Skeletal muscle satellite cell (primary cell): ENCODE results near the gene PIK3C2G. TPM values are rescaled to one million over a fixed set of nuclear protein-coding genes. Genes with fewer than 3 reads are reported as not detected.
A peak's percentile ranks its signal among the peaks of the same experiment; 100 is the strongest.
"Not testable (repeated sequence)": the region's sequence is repeated elsewhere in the genome, so short reads cannot be mapped to it uniquely, and the experiment has no call there.

Experiments
- H3K27me3 ChIP-seq: 2 replicates; pipeline ENCODE4 v1.7.0; 2013; ENCODE audit warnings: low read length; ENCODE audit not compliant: control insufficient read depth, insufficient read depth
- H3K36me3 ChIP-seq: 2 replicates; pipeline ENCODE4 v1.7.0; 2013; ENCODE audit warnings: mild to moderate bottlenecking, control low read depth, low read length; ENCODE audit not compliant: insufficient read depth
- H3K4me1 ChIP-seq: 2 replicates; pipeline ENCODE4 v1.7.0; 2013; ENCODE audit warnings: low read length; ENCODE audit not compliant: control insufficient read depth, insufficient read depth
- H3K4me2 ChIP-seq: 2 replicates; pipeline ENCODE4 v1.7.0; 2013; ENCODE audit warnings: mild to moderate bottlenecking, low read length
- H3K4me3 ChIP-seq: 2 replicates; pipeline ENCODE4 v1.7.0; 2013; ENCODE audit warnings: low read length
- H3K9ac ChIP-seq: 2 replicates; pipeline ENCODE4 v1.7.0; 2013; ENCODE audit warnings: mild to moderate bottlenecking, low read depth, low read length, moderate library complexity
- H3K9me3 ChIP-seq: replicated peaks from 2 replicates; pipeline ENCODE4 v1.7.0; 2013; ENCODE audit warnings: mild to moderate bottlenecking, control low read depth, low read length
- total RNA-seq: library from RNA; depleted of rRNA; stranded (reverse); fragments of >200 nt; gene quantifications from 2 replicates; pipeline ENCODE4 v1.2.3, GENCODE V29; 2012; rRNA removed

PIK3C2G gene
- total RNA-seq, result not detected in 2 replicates

GRCh38 chr12:18261273-18261672 lies at the start of gene PIK3C2G:
PIK3C2G (plus strand) TSS chr12:18261518; CDS start chr12:18282082, 20,564 bp downstream.
- Histone ChIP-seq H3K27me3 (no peaks in the 10 kb centered on the region), H3K9me3 (no peaks in the 10 kb centered on the region), H3K4me1 (peaks cover 7% of the 10 kb centered on the region), H3K9ac (no peak within 1 kb of the TSS), H3K4me3 (no peak within 1 kb of the TSS), H3K4me2 (peak within 1 kb of the TSS; percentile 22), H3K36me3 (no peaks in the 10 kb centered on the region)

GRCh38 chr12:18217966-18218365 lies 43.4 kb upstream of the PIK3C2G start:
- Histone ChIP-seq H3K27me3 (no peaks in the 10 kb centered on the region), H3K36me3 (no peaks in the 10 kb centered on the region), H3K9me3 (no peaks in the 10 kb centered on the region), H3K4me1 (no peaks in the 10 kb centered on the region), H3K4me2 (no peak overlapping the region), H3K9ac (no peak overlapping the region), H3K4me3 (no peak overlapping the region)

GRCh38 chr12:18221726-18222125 lies 39.6 kb upstream of the PIK3C2G start:
- Histone ChIP-seq H3K4me3 (no peak overlapping the region), H3K36me3 (no peaks in the 10 kb centered on the region), H3K27me3 (no peaks in the 10 kb centered on the region), H3K9me3 (no peaks in the 10 kb centered on the region), H3K4me2 (no peak overlapping the region), H3K4me1 (no peaks in the 10 kb centered on the region), H3K9ac (no peak overlapping the region)

GRCh38 chr12:18222699-18223098 lies 38.6 kb upstream of the PIK3C2G start:
- no peak overlapping the region for H3K9ac ChIP-seq

GRCh38 chr12:18224745-18225144 lies 36.6 kb upstream of the PIK3C2G start:
- H3K4me1 ChIP-seq, result no peaks in the 10 kb centered on the region

More at GRCh38 chr12:18222699-18223098, 38.6 kb upstream of the PIK3C2G start:
- Histone ChIP-seq H3K9me3 (no peaks in the 10 kb centered on the region), H3K36me3 (no peaks in the 10 kb centered on the region), H3K4me3 (no peak overlapping the region), H3K27me3 (no peaks in the 10 kb centered on the region), H3K4me1 (no peaks in the 10 kb centered on the region), H3K4me2 (no peak overlapping the region)

GRCh38 chr12:18239526-18239925 lies 21.8 kb upstream of the PIK3C2G start:
- no peaks in the 10 kb centered on the region for H3K9me3 ChIP-seq
- H3K9ac ChIP-seq, result no peak overlapping the region
- H3K4me2 ChIP-seq, result no peak overlapping the region
- H3K36me3 ChIP-seq, result no peaks in the 10 kb centered on the region
- no peaks in the 10 kb centered on the region for H3K4me1 ChIP-seq
- H3K4me3 ChIP-seq, result no peak overlapping the region
- H3K27me3 ChIP-seq, result no peaks in the 10 kb centered on the region

More at GRCh38 chr12:18224745-18225144, 36.6 kb upstream of the PIK3C2G start:
- Histone ChIP-seq H3K4me2 (no peak overlapping the region), H3K36me3 (no peaks in the 10 kb centered on the region), H3K9me3 (no peaks in the 10 kb centered on the region), H3K4me3 (no peak overlapping the region), H3K27me3 (no peaks in the 10 kb centered on the region), H3K9ac (no peak overlapping the region)

GRCh38 chr12:18242380-18243089 lies 18.8 kb upstream of the PIK3C2G start:
- Histone ChIP-seq H3K9ac (no peak overlapping the region), H3K9me3 (no peaks in the 10 kb centered on the region), H3K36me3 (no peaks in the 10 kb centered on the region), H3K27me3 (no peaks in the 10 kb centered on the region), H3K4me1 (no peaks in the 10 kb centered on the region), H3K4me3 (no peak overlapping the region), H3K4me2 (no peak overlapping the region)

GRCh38 chr12:18243238-18243637 lies 18.1 kb upstream of the PIK3C2G start:
- Histone ChIP-seq H3K4me3 (no peak overlapping the region), H3K4me2 (no peak overlapping the region), H3K9me3 (no peaks in the 10 kb centered on the region), H3K4me1 (no peaks in the 10 kb centered on the region), H3K27me3 (no peaks in the 10 kb centered on the region), H3K36me3 (no peaks in the 10 kb centered on the region), H3K9ac (no peak overlapping the region)

GRCh38 chr12:18246066-18246465 lies 15.3 kb upstream of the PIK3C2G start:
- H3K4me3 ChIP-seq, result no peak overlapping the region
- no peaks in the 10 kb centered on the region for H3K4me1 ChIP-seq
- H3K36me3 ChIP-seq, result no peaks in the 10 kb centered on the region
- H3K9ac ChIP-seq, result no peak overlapping the region
- no peak overlapping the region for H3K4me2 ChIP-seq
- H3K27me3 ChIP-seq, result no peaks in the 10 kb centered on the region
- H3K9me3 ChIP-seq, result no peaks in the 10 kb centered on the region

- Histone ChIP-seq H3K36me3 (no peaks in the 10 kb centered on the region), H3K9me3 (no peaks in the 10 kb centered on the region), H3K4me3 (no peak overlapping the region), H3K4me2 (no peak overlapping the region), H3K4me1 (no peaks in the 10 kb centered on the region), H3K27me3 (no peaks in the 10 kb centered on the region), H3K9ac (no peak overlapping the region)
Observed at GRCh38 chr12:18250313-18250916, 10.9 kb upstream of the PIK3C2G start.

- no peaks in the 10 kb centered on the region for H3K27me3 ChIP-seq
- no peaks in the 10 kb centered on the region for H3K4me1 ChIP-seq
- H3K4me2 ChIP-seq, result no peak overlapping the region
- H3K9ac ChIP-seq, result no peak overlapping the region
- no peak overlapping the region for H3K4me3 ChIP-seq
- no peaks in the 10 kb centered on the region for H3K9me3 ChIP-seq
- H3K36me3 ChIP-seq, result no peaks in the 10 kb centered on the region
Observed at GRCh38 chr12:18254081-18254480, 7.2 kb upstream of the PIK3C2G start.

- H3K36me3 ChIP-seq, H3K4me2 ChIP-seq, H3K9ac ChIP-seq, H3K9me3 ChIP-seq, H3K4me3 ChIP-seq, H3K27me3 ChIP-seq, H3K4me1 ChIP-seq: not testable (repeated sequence)
Observed at GRCh38 chr12:18255004-18255403, 6.3 kb upstream of the PIK3C2G start.
